ENCODE measurements around the gene AARS2. TPM values are rescaled to one million over a fixed set of nuclear protein-coding genes. Genes with fewer than 3 reads are reported as not detected.

AARS2 gene
- total RNA-seq, 4 donors from 2014 or later, result 6.1 to 9.4 (median 6.9) TPM

DNA sequence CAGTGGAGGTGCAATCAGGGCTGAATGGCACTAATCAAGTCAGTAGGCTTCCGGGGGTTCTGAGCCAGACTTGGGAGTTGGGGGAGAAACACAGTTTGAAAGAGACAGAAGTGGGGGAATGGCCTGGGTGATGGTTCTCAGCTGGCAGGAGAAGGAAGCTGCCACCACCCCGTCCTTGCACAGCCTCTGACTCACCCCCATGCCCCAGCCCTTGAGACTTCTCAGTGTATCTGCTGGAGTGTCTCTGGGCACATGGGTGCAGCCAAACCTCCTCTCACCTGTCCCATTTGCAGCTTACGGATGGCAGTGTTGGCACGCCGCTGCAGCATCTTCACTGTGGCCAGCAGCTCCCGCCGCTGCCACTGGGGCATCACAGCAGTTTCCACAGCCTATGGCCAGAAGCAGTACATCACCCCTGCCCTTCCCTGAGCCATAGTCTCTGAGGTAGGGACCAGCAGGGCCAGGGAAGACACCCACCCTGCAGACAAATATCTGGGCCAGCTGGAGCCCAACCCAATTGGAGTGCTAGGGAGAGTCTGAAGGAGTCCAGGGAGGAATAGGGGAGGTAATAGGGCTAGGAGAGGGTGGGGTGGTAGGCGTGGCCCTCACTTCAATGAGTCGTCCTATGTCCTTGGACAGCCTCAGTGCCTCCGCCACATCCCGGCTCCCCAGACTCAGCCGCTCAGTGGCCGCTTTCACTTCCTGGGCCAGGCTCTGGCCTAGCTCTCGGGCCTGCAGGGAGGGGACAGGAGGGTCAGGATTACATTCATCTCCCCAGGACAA, 11.2 kb downstream of the AARS2 start:
- no peaks in the 10 kb centered on the region for H3K9me3 ChIP-seq
- WGBS, 2 donors (ENCODE audit: low coverage in 1 of 2), result 65 to 74% methylated on average over 2 to 8 of the region's 14 CpGs
- no peak overlapping the region for H3K4me3 ChIP-seq
- peaks cover 0 to 70% of the 10 kb centered on the region in 2 donors for H3K36me3 ChIP-seq
- TF ChIP-seq, protein P1, sequence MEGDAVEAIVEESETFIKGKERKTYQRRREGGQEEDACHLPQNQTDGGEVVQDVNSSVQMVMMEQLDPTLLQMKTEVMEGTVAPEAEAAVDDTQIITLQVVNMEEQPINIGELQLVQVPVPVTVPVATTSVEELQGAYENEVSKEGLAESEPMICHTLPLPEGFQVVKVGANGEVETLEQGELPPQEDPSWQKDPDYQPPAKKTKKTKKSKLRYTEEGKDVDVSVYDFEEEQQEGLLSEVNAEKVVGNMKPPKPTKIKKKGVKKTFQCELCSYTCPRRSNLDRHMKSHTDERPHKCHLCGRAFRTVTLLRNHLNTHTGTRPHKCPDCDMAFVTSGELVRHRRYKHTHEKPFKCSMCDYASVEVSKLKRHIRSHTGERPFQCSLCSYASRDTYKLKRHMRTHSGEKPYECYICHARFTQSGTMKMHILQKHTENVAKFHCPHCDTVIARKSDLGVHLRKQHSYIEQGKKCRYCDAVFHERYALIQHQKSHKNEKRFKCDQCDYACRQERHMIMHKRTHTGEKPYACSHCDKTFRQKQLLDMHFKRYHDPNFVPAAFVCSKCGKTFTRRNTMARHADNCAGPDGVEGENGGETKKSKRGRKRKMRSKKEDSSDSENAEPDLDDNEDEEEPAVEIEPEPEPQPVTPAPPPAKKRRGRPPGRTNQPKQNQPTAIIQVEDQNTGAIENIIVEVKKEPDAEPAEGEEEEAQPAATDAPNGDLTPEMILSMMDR (IDR thresholded peaks at IDR 0.05), result no peak
- TF ChIP-seq POLR2AphosphoS5 (IDR thresholded peaks at IDR 0.05), result no peak
- no peak for TF ChIP-seq POLR2A (IDR thresholded peaks at IDR 0.05)
- TF ChIP-seq EP300 (IDR thresholded peaks at IDR 0.05), result no peak
- H3K27me3 ChIP-seq, result peaks cover 13% of the 10 kb centered on the region
- H3K27ac ChIP-seq, result no peak overlapping the region
- H3K4me1 ChIP-seq, result peaks cover 0 to 13% (median 11%) of the 10 kb centered on the region in 3 donors
- ATAC-seq, result no peak

DNA sequence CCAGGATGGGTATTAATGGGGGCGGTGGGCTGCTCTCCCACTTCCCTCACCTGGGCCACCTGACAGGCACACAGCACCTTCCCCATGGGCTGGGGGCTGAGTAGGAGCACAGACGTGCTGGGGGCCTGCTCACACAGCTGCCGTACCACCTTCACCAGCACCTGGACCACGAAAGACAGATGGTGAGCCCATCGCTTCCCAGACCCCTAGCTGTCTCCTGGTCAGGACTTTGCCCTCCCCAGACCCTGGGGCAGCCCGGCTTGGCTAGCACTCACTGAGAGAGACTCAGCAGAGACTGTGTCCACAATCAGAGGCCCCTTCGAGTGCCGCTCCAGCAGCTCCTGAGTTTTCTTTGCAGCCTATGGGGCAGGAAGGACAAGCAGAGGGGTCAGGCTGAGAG, 12.0 kb downstream of the AARS2 start:
- 79% methylated on average over 3 of the region's 8 CpGs; no CpG with 5 or more reads in 1 of the 2 donors for WGBS, 2 donors (ENCODE audit: low coverage in 1 of 2)
- H3K27me3 ChIP-seq, result peaks cover 22% of the 10 kb centered on the region
- H3K4me1 ChIP-seq, result peaks cover 0 to 17% (median 12%) of the 10 kb centered on the region in 3 donors
- no peak overlapping the region for H3K4me3 ChIP-seq
- TF ChIP-seq POLR2AphosphoS5 (IDR thresholded peaks at IDR 0.05), result no peak
- ATAC-seq, result no peak
- H3K9me3 ChIP-seq, result no peaks in the 10 kb centered on the region
- no peak overlapping the region for H3K27ac ChIP-seq
- H3K36me3 ChIP-seq, result peaks cover 0 to 61% of the 10 kb centered on the region in 2 donors

DNA sequence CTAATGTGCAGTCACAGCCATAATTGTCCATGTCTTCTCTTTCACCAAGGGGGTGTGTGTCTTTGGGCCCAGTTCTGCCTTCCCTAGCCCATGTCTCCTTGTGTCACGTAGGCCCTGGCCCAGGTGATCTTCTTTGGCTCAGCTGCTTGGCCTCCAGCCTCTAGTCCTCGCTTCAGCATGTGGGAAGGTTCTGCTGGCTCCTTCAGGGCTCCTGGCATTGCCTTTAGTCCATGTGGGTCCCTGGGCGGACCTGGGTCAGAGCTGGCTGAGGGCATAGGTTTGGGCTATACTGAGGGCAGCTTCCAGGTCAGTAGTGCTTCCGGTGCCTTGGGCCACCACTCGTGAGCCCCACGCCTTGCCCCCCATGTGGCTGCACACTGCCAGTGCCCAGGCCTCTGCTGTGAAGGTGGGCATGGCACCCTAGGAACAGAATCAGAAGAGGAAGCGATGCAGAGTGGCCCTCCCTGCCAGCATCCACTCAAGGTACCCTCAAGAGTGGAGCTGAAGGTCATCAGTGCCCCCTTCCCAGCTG, 12.8 kb downstream of the AARS2 start:
- Histone ChIP-seq H3K27me3 (peaks cover 29% of the 10 kb centered on the region), H3K4me3 (no peak overlapping the region), H3K4me1 (peaks cover 0 to 17% (median 12%) of the 10 kb centered on the region in 3 donors), H3K27ac (no peak overlapping the region), H3K9me3 (no peaks in the 10 kb centered on the region), H3K36me3 (peaks cover 0 to 54% of the 10 kb centered on the region in 2 donors)
- TF ChIP-seq POLR2AphosphoS5 (IDR thresholded peaks at IDR 0.05), result no peak
- TF ChIP-seq, protein P1 (IDR thresholded peaks at IDR 0.05), result no peak
- TF ChIP-seq EP300 (IDR thresholded peaks at IDR 0.05), result no peak
- TF ChIP-seq POLR2A (IDR thresholded peaks at IDR 0.05), result no peak
- ATAC-seq, result no peak
- WGBS, 2 donors (ENCODE audit: low coverage in 1 of 2), result 0 to 100% methylated on average over 1 of the region's 7 CpGs

DNA sequence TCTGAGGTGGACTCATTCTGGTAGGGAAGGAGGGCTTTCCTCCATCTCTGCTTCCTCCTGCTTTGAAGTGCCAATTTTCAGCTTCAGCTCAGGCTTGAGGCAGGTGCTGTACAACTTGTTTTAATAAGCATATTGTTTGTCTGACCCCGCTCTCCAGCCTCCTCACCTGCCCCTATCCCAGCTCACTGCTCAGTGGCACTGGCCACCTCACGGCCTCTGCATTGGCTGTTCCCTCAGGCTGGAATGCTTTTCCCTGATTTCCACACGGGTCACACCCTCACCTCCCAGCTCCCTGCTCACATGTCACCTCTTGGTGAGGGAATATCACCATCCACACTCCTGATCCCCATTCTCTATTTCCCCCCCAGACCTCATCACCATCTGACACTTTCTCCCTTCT, 14.3 kb downstream of the AARS2 start:
- TF ChIP-seq POLR2A (IDR thresholded peaks at IDR 0.05), result no peak
- no peak for TF ChIP-seq POLR2AphosphoS5 (IDR thresholded peaks at IDR 0.05)
- no peak for TF ChIP-seq EP300 (IDR thresholded peaks at IDR 0.05)
- ATAC-seq, result no peak
- peaks cover 0 to 39% of the 10 kb centered on the region in 2 donors for H3K36me3 ChIP-seq
- H3K4me3 ChIP-seq, result no peak overlapping the region
- WGBS, 2 donors (ENCODE audit: low coverage in 1 of 2), result 50 to 76% methylated on average over 1 to 2 of the region's 3 CpGs
- no peak overlapping the region for H3K27ac ChIP-seq
- peaks cover 44% of the 10 kb centered on the region for H3K27me3 ChIP-seq
- H3K9me3 ChIP-seq, result no peaks in the 10 kb centered on the region
- peaks cover 0 to 17% (median 12%) of the 10 kb centered on the region in 3 donors for H3K4me1 ChIP-seq

DNA sequence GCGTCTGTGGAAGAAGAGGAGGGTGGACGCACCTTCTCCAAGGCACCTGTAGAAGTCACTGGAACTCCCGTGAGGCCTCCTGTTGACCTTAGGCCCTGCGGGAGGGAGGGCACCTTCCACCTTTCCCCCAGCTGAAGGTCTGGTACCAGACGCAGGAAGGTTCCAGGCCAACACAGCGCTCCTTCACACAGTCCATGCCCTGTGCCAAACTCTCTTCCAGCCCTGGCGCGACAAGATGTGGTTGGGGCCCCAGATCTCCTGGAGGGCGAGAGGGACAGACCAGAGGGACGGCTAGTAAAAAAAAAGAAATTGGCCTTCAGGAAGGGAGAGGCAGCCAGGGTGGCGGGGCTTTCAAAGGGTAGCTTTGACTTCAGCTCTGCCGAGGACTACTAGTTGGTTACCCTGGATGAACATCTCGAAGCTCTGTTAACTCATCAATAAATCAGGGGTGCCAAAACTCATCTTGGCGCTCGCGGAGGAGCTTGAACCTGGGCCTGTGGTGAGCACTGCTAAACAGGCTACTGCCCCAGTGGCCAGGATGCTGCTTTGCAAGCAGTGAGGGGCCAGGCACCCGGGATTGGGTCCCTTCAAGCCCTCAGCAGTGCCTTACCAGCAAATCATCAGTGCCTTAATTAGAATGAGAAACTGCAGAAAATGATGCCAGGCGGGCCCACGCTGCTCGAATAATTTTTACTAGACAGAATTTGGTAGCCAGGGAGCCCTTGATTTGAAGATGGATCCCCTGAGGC, 14.9 kb downstream of the AARS2 start:
- Histone ChIP-seq H3K4me3 (peak overlapping the region in 1 of 2 donors; percentile 59), H3K4me1 (peaks cover 0 to 17% (median 12%) of the 10 kb centered on the region in 3 donors), H3K27ac (no peak overlapping the region), H3K27me3 (peaks cover 51% of the 10 kb centered on the region), H3K36me3 (peaks cover 0 to 32% of the 10 kb centered on the region in 2 donors), H3K9me3 (no peaks in the 10 kb centered on the region)
- no peak for ATAC-seq
- WGBS, 2 donors (ENCODE audit: low coverage in 1 of 2), result 20 to 44% methylated on average over 1 to 5 of the region's 20 CpGs
- TF ChIP-seq EP300 (IDR thresholded peaks at IDR 0.05), result no peak
- TF ChIP-seq POLR2AphosphoS5 (IDR thresholded peaks at IDR 0.05), result no peak
- no peak for TF ChIP-seq POLR2A (IDR thresholded peaks at IDR 0.05)
- TF ChIP-seq, protein P1 (IDR thresholded peaks at IDR 0.05), result no peak

Data from gastroesophageal sphincter (tissue), 4 donors.